NCI-H2196 (cell line): ENCODE results near the gene KRTAP10-2.

ENCODE experiments used
- DNase-seq: peaks from one replicate; lab custom pipeline; 2025; ENCODE audit not compliant: unreplicated experiment; lab: John Stamatoyannopoulos, UW

KRTAP10-2 gene

GRCh38 chr21:44540741-44541288 is 10.5 kb downstream of the KRTAP10-2 start:
- DNase-seq, result no peak

- DNase-seq, result no peak
Measured at GRCh38 chr21:44539991-44540666, 11.2 kb downstream of the KRTAP10-2 start, which contains the start of gene KRTAP10-1. TSS of gene KRTAP10-1 (minus strand) at chr21:44540195. CDS start at chr21:44540150, 45 bp downstream.

- DNase-seq, result no peak
Measured at GRCh38 chr21:44539046-44539445, 12.3 kb downstream of the KRTAP10-2 start.

GRCh38 chr21:44537930-44538911 is 13.1 kb downstream of the KRTAP10-2 start:
- DNase-seq, result no peak

- no peak for DNase-seq
Measured at GRCh38 chr21:44535963-44536362, 15.3 kb downstream of the KRTAP10-2 start.

- no peak for DNase-seq
Measured at GRCh38 chr21:44534688-44535087, 16.6 kb downstream of the KRTAP10-2 start.

GRCh38 chr21:44533891-44534627 is 17.2 kb downstream of the KRTAP10-2 start:
- DNase-seq, result no peak

- DNase-seq, result no peak
Measured at GRCh38 chr21:44533121-44533890, 18.0 kb downstream of the KRTAP10-2 start.

- DNase-seq, result no peak
Measured at GRCh38 chr21:44532712-44533111, 18.6 kb downstream of the KRTAP10-2 start.

GRCh38 chr21:44531606-44532564 is 19.4 kb downstream of the KRTAP10-2 start:
- no peak for DNase-seq

- DNase-seq, result no peak
Measured at GRCh38 chr21:44530903-44531605, 20.3 kb downstream of the KRTAP10-2 start.

- no peak for DNase-seq
Measured at GRCh38 chr21:44530221-44530902, 20.9 kb downstream of the KRTAP10-2 start.

- no peak for DNase-seq
Measured at GRCh38 chr21:44529503-44530125, 21.7 kb downstream of the KRTAP10-2 start.

- no peak for DNase-seq
Measured at GRCh38 chr21:44529011-44529421, 22.3 kb downstream of the KRTAP10-2 start.

GRCh38 chr21:44528634-44528995 is 22.7 kb downstream of the KRTAP10-2 start:
- no peak for DNase-seq

- no peak for DNase-seq
Measured at GRCh38 chr21:44527983-44528633, 23.2 kb downstream of the KRTAP10-2 start.
